H1 (cell line): Measurements from ENCODE around the gene MORC4. TPM values are rescaled to one million over a fixed set of nuclear protein-coding genes. Genes with fewer than 3 reads are reported as not detected.

Source experiments
- CTCF ChIA-PET: fragments of 300-600 bp; sonication (Branson Sonifier 250); formaldehyde crosslinking; loops from one replicate; lab custom pipeline; 2021; ENCODE audit not compliant: partially characterized antibody; lab: Charles Lee
- POLR2A ChIA-PET: fragments of 300-600 bp; sonication (Branson Sonifier 250); formaldehyde crosslinking; loops from one replicate; lab custom pipeline; 2021; ENCODE audit warnings: inconsistent platforms; ENCODE audit not compliant: partially characterized antibody; lab: Charles Lee
- DNase-seq, 2 experiments: peaks; one replicate each; pipeline versions ENCODE4 v3.0.0 to v3.0.0-alpha.2; 2010 to 2022; ENCODE audit warnings: low spot score in 2 of 2, low read depth in 1 of 2, mixed read lengths in 1 of 2
- FAIRE-seq: peaks from 2 replicates; lab custom pipeline; 2011; peaks lifted over from hg19 to GRCh38; lab: Jason Lieb, UNC
- H2AFZ ChIP-seq: 2 replicates; pipeline ENCODE4 v1.8.1; 2012; ENCODE audit warnings: low read length, inconsistent platforms
- H2AK5ac ChIP-seq: 2 replicates; pipeline ENCODE4 v1.6.1; 2013; ENCODE audit warnings: low read depth, low read length
- H2BK120ac ChIP-seq: replicated peaks from 2 replicates; pipeline ENCODE3; 2013; ENCODE audit warnings: low read depth, low read length, inconsistent platforms
- H2BK12ac ChIP-seq: 2 replicates; pipeline ENCODE4 v1.6.1; 2013; ENCODE audit warnings: low read depth, low read length
- H2BK15ac ChIP-seq: 2 replicates; pipeline ENCODE4 v1.6.1; 2013; ENCODE audit warnings: low read length
- H2BK20ac ChIP-seq: 2 replicates; pipeline ENCODE4 v1.6.1; 2013; ENCODE audit warnings: low read length
- H2BK5ac ChIP-seq: 2 replicates; pipeline ENCODE4 v1.6.1; 2013; ENCODE audit warnings: low read depth, low read length
- H3K14ac ChIP-seq: 2 replicates; pipeline ENCODE4 v1.6.1; 2013; ENCODE audit warnings: inconsistent platforms; ENCODE audit not compliant: insufficient read length
- H3K18ac ChIP-seq: 2 replicates; pipeline ENCODE4 v1.6.1; 2013; ENCODE audit warnings: low read length; ENCODE audit errors: extremely low read depth
- H3K23ac ChIP-seq: 2 replicates; pipeline ENCODE4 v1.6.1; 2013; ENCODE audit warnings: inconsistent platforms; ENCODE audit not compliant: insufficient read length
- H3K23me2 ChIP-seq: 2 replicates; pipeline ENCODE4 v1.6.1; 2013; ENCODE audit warnings: low read depth, low read length
- H3K27ac ChIP-seq: 2 replicates; pipeline ENCODE4 v1.6.1; 2011; ENCODE audit warnings: low read depth, low read length, inconsistent platforms
- H3K27me3 ChIP-seq, 4 experiments: replicated peaks in 1 of 4; 1 replicate in 1 of 4; 2 replicates in 3 of 4; pipeline versions ENCODE4 v1.6.1 to v1.8.1; 2011 to 2013; ENCODE audit warnings: low read length in 3 of 4, mild to moderate bottlenecking in 3 of 4, inconsistent platforms in 2 of 4, mixed read lengths in 2 of 4, moderate library complexity in 1 of 4; ENCODE audit not compliant: control insufficient read depth in 3 of 4, insufficient read depth in 3 of 4; ENCODE audit errors: extremely low read depth in 1 of 4
- H3K36me3 ChIP-seq, 4 experiments: 2 replicates each; pipeline versions ENCODE4 v1.6.1 to v1.8.1; 2011 to 2013; ENCODE audit warnings: mild to moderate bottlenecking in 4 of 4, low read length in 3 of 4, moderate library complexity in 2 of 4, control low read depth in 1 of 4, inconsistent platforms in 1 of 4; ENCODE audit not compliant: insufficient read depth in 4 of 4, control insufficient read depth in 2 of 4
- H3K4ac ChIP-seq: replicated peaks from 2 replicates; pipeline ENCODE3; 2013; ENCODE audit warnings: low read length, low read depth, mixed read lengths, inconsistent platforms; ENCODE audit not compliant: insufficient read length
- H3K4me1 ChIP-seq, 4 experiments: replicated peaks in 1 of 4; 1 replicate in 1 of 4; 2 replicates in 3 of 4; pipeline versions ENCODE4 v1.6.1 to v1.8.1; 2011 to 2013; ENCODE audit warnings: low read length in 3 of 4, inconsistent platforms in 2 of 4, mixed read lengths in 1 of 4; ENCODE audit not compliant: insufficient read depth in 4 of 4, control insufficient read depth in 3 of 4
- H3K4me2 ChIP-seq, 2 experiments: 2 replicates each; pipeline versions ENCODE4 v1.6.1 to v1.8.1; 2011 to 2013; ENCODE audit warnings: low read depth in 2 of 2, low read length in 2 of 2, control low read depth in 1 of 2, inconsistent platforms in 1 of 2, mild to moderate bottlenecking in 1 of 2; ENCODE audit not compliant: insufficient read depth in 1 of 2
- H3K4me3 ChIP-seq, 4 experiments: fragments of 200-600, 300-600 bp in 1 of 4; sonication (generic), shearing (Covaris generic), sonication (Bioruptor Twin) in 1 of 4; 2 replicates each; pipeline versions ENCODE4 v1.5.1 to v1.8.1; 2011 to 2016; ENCODE audit warnings: low read length in 4 of 4, low read depth in 3 of 4, control low read depth in 2 of 4, inconsistent platforms in 2 of 4, mild to moderate bottlenecking in 2 of 4, mixed read lengths in 1 of 4, moderate library complexity in 1 of 4; ENCODE audit not compliant: insufficient read depth in 2 of 4; ENCODE audit errors: extremely low read depth in 1 of 4
- H3K56ac ChIP-seq: replicated peaks from 2 replicates; pipeline ENCODE3; 2013; ENCODE audit warnings: low read depth, mild to moderate bottlenecking, mixed read lengths, low read length, inconsistent platforms; ENCODE audit not compliant: insufficient read length
- H3K79me1 ChIP-seq: 2 replicates; pipeline ENCODE4 v1.6.1; 2013; ENCODE audit warnings: low read depth, low read length, control low read depth
- H3K79me2 ChIP-seq, 2 experiments: 2 replicates each; pipeline versions ENCODE4 v1.6.1 to v1.8.1; 2012 to 2013; ENCODE audit warnings: low read length in 2 of 2, mild to moderate bottlenecking in 2 of 2, inconsistent platforms in 1 of 2; ENCODE audit not compliant: insufficient read depth in 2 of 2, control insufficient read depth in 1 of 2
- H3K9ac ChIP-seq, 4 experiments: replicated peaks in 1 of 4; 1 replicate in 1 of 4; 2 replicates in 3 of 4; pipeline versions ENCODE4 v1.6.1 to v1.8.1; 2011 to 2013; ENCODE audit warnings: low read depth in 3 of 4, low read length in 3 of 4, control low read depth in 2 of 4, mild to moderate bottlenecking in 2 of 4, moderate library complexity in 2 of 4, inconsistent platforms in 1 of 4; ENCODE audit errors: extremely low read depth in 1 of 4
- H3K9me3 ChIP-seq, 2 experiments: 2 replicates each; pipeline versions ENCODE4 v1.6.1 to v1.8.1; 2012 to 2013; ENCODE audit warnings: mild to moderate bottlenecking in 2 of 2, moderate library complexity in 2 of 2, control low read depth in 1 of 2, inconsistent platforms in 1 of 2, low read depth in 1 of 2, low read length in 1 of 2, mixed read lengths in 1 of 2; ENCODE audit not compliant: insufficient read depth in 2 of 2
- H4K20me1 ChIP-seq, 2 experiments: replicated peaks in 1 of 2; 2 replicates each; pipeline versions ENCODE3 to v1.8.1; 2011 to 2013; ENCODE audit warnings: inconsistent platforms in 2 of 2, low read length in 2 of 2, mild to moderate bottlenecking in 1 of 2; ENCODE audit not compliant: insufficient read depth in 2 of 2, control insufficient read depth in 1 of 2
- H4K5ac ChIP-seq: 2 replicates; pipeline ENCODE4 v1.6.1; 2013; ENCODE audit warnings: low read length, low read depth, mixed read lengths, inconsistent platforms; ENCODE audit not compliant: insufficient read length
- H4K8ac ChIP-seq: 2 replicates; pipeline ENCODE4 v1.8.0; 2013; ENCODE audit warnings: mild to moderate bottlenecking, moderate library complexity, low read length, inconsistent platforms; ENCODE audit not compliant: insufficient read depth; ENCODE audit errors: extremely low read depth
- H4K91ac ChIP-seq: replicated peaks from 2 replicates; pipeline ENCODE3; 2013; ENCODE audit warnings: low read length, mixed read lengths, inconsistent platforms; ENCODE audit not compliant: insufficient read length
- GABPA ChIP-seq: IDR thresholded peaks from 2 replicates; pipeline ENCODE4 v1.6.1; 2011; ENCODE audit warnings: mild to moderate bottlenecking, low read length, moderate library complexity, borderline replicate concordance; ENCODE audit not compliant: insufficient read depth
- POLR2A ChIP-seq, 2 experiments: IDR thresholded peaks; 1 replicate in 1 of 2; 2 replicates in 1 of 2; pipeline ENCODE4 v1.6.1; 2011; ENCODE audit warnings: low read depth in 2 of 2, low read length in 2 of 2, mild to moderate bottlenecking in 2 of 2; ENCODE audit errors: control extremely low read depth in 1 of 2
- polyA plus RNA-seq, 7 experiments: library from polyadenylated mRNA; depleted of rRNA in 3 of 7; stranded (reverse) in 5 of 7; unstranded in 2 of 7; fragments of >200 nt in 5 of 7; fragments of 200-250 nt in 2 of 7; gene quantifications; 1 replicate in 5 of 7; 2 replicates in 1 of 7; 4 replicates in 1 of 7; pipeline versions ENCODE4 v1.2.1 to v1.2.3, GENCODE V29; 2011 to 2013; ENCODE audit warnings: missing spikeins in 2 of 7, mixed read lengths in 2 of 7
- total RNA-seq: library from RNA; stranded (reverse); fragmentation: NEBNext Ultra II Directional; extraction: Animal tissue kit (Norgen Biotek cat#: 25700); gene quantifications from 2 replicates; pipeline ENCODE4 v1.2.1, GENCODE V29; 2021

Gene MORC4
- total and polyA plus RNA-seq, 2 of the 8 experiments (the other 6 are each of a cell fraction or from before 2014, with no cell fraction given), result 1.4 to 2.5 TPM

- no peak overlapping the region for H4K8ac ChIP-seq
- H2AFZ ChIP-seq, result no peak overlapping the region
- no peaks in the 10 kb centered on the region for H3K79me2 ChIP-seq
- DNase-seq, result no peak
- no peak overlapping the region for H3K4ac ChIP-seq
- no peaks in the 10 kb centered on the region; a peak in 1 of 8 replicates for H3K36me3 ChIP-seq
- no peak overlapping the region for H3K27ac ChIP-seq
- H3K14ac ChIP-seq, result no peak overlapping the region
- no peak for TF ChIP-seq POLR2A (IDR thresholded peaks at IDR 0.05; ENCODE audit: control extremely low read depth in 1 of 2, low read depth in 2 of 2, low read length in 2 of 2)
- TF ChIP-seq GABPA, result no peak
- TF ChIP-seq, all 59 proteins: peak for 0
- no peak overlapping the region for H2BK120ac ChIP-seq
- no peaks in the 10 kb centered on the region for H3K27me3 ChIP-seq
- no peak overlapping the region for H3K56ac ChIP-seq
- H3K18ac ChIP-seq, result no peak overlapping the region
- no peak overlapping the region for H4K91ac ChIP-seq
- ChIA-PET CTCF (interaction anchor here (0.5 kb wide), 1 partner anchor 27 kb away, joined by 4 read pairs; no protein-coding TSS in a partner anchor), POLR2A (no interaction called here)
- no peak overlapping the region for H2AK5ac ChIP-seq
- no peak overlapping the region for H2BK12ac ChIP-seq
- H3K9ac ChIP-seq, result no peak overlapping the region
- H3K23ac ChIP-seq, result no peak overlapping the region
- H3K79me1 ChIP-seq, result no peaks in the 10 kb centered on the region
- H3K23me2 ChIP-seq, result no peaks in the 10 kb centered on the region
- FAIRE-seq, result no peak
- no peak overlapping the region for H2BK5ac ChIP-seq
- no peak overlapping the region for H4K5ac ChIP-seq
- no peak overlapping the region for H2BK20ac ChIP-seq
- no peak overlapping the region for H3K4me3 ChIP-seq
- no peaks in the 10 kb centered on the region for H3K4me1 ChIP-seq
- H4K20me1 ChIP-seq, result no peaks in the 10 kb centered on the region
- H3K4me2 ChIP-seq, result no peak overlapping the region
- no peak overlapping the region for H2BK15ac ChIP-seq
- H3K9me3 ChIP-seq, result no peaks in the 10 kb centered on the region
These were observed 36.9 kb downstream of the MORC4 start for GRCh38 chrX:106963111-106963510.
